Measurements from ENCODE around the gene ELOF1.
A peak's percentile ranks its signal among the peaks of the same experiment; 100 is the strongest.

DNA sequence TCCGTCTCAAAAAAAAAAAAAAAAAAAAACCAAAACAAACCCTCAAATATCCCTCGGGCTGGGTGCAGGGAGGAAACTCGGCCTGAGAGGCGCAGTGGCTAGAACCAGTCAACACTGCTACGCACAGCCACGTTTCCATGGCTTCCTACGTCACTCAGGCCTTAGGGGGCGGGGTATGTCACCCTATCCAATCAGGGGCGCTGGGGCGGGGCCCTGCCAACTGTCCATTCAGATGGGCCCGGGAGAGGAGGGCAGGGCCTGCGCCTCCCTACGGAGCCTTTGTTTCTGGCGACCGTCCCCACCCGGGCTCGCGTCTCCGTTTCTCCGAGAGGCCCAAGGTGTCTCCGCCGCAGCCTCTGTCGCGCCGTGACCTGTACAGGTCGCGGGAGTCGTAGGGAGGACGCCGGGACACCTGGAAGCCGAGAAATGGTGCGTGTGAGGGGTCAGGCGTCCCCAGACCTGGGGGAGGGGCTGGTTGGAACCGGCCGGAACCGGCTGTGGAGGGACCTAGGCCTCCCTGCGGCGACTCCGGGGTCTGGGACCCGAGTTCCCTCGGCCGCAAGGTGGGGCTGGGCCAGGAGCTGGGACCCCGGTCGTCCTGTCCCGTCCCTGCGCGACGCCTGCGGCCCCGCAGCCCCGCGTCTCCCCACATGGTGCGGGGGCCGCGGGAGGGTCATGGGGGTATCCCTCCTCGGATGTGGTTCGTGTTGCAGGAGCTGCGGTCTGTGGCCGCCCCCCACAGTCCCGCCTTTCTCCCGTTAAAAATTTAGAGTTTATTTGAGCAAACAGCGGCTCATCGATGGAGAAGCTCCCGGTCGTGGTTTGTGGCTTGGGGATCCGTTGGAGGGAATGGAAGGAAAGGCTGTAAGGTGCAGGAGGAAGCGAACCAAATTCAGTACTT is 38.4 kb upstream of the ELOF1 start, which contains the start of gene ZNF627:
- TF ChIP-seq, protein P1, sequence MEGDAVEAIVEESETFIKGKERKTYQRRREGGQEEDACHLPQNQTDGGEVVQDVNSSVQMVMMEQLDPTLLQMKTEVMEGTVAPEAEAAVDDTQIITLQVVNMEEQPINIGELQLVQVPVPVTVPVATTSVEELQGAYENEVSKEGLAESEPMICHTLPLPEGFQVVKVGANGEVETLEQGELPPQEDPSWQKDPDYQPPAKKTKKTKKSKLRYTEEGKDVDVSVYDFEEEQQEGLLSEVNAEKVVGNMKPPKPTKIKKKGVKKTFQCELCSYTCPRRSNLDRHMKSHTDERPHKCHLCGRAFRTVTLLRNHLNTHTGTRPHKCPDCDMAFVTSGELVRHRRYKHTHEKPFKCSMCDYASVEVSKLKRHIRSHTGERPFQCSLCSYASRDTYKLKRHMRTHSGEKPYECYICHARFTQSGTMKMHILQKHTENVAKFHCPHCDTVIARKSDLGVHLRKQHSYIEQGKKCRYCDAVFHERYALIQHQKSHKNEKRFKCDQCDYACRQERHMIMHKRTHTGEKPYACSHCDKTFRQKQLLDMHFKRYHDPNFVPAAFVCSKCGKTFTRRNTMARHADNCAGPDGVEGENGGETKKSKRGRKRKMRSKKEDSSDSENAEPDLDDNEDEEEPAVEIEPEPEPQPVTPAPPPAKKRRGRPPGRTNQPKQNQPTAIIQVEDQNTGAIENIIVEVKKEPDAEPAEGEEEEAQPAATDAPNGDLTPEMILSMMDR (IDR thresholded peaks at IDR 0.05; ENCODE audit: extremely low read depth in 1 of 2, insufficient read depth in 1 of 2, low read depth in 1 of 2, low read length in 2 of 2) = no peak
- peak; percentile 95 for TF ChIP-seq POLR2A (IDR thresholded peaks at IDR 0.05; ENCODE audit: low read depth, low read length)
- TF ChIP-seq, protein P2, sequence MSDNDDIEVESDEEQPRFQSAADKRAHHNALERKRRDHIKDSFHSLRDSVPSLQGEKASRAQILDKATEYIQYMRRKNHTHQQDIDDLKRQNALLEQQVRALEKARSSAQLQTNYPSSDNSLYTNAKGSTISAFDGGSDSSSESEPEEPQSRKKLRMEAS (IDR thresholded peaks at IDR 0.05; ENCODE audit: insufficient read depth, insufficient read length) = no peak
- no peak for TF ChIP-seq MYC (IDR thresholded peaks at IDR 0.05; ENCODE audit: low read depth, low read length)
- TF ChIP-seq EZH2 (IDR thresholded peaks at IDR 0.05; ENCODE audit: borderline replicate concordance, low read depth, low read length, severe bottlenecking) = no peak
